OCI-LY3 (cell line): ENCODE data around the gene ARL9.
A peak's percentile ranks its signal among the peaks of the same experiment; 100 is the strongest.

ENCODE experiments used
- H2AFZ ChIP-seq: fragments of 200-600, 300-600 bp; shearing (Covaris generic); 2 replicates; pipeline ENCODE4 v1.6.0; 2014; ENCODE audit warnings: antibody characterized with exemption, low read depth, low read length
- H3K27ac ChIP-seq: fragments of 200-600, 300-600 bp; sonication (generic); 2 replicates; pipeline ENCODE4 v1.5.1; 2014; ENCODE audit warnings: mild to moderate bottlenecking, low read length, moderate library complexity, mixed read lengths
- H3K27me3 ChIP-seq: fragments of 200-600, 300-600 bp; sonication (generic); 2 replicates; pipeline ENCODE4 v1.6.1; 2014; ENCODE audit warnings: low read depth, low read length, mixed read lengths
- H3K36me3 ChIP-seq: fragments of 200-600, 300-600 bp; sonication (generic); replicated peaks from 2 replicates; pipeline ENCODE3; 2014; ENCODE audit warnings: low read depth, low read length, mixed read lengths
- H3K4me1 ChIP-seq: fragments of 300-600, 200-600 bp; sonication (generic); 2 replicates; pipeline ENCODE4 v1.6.1; 2014; ENCODE audit warnings: low read length, mixed read lengths
- H3K4me2 ChIP-seq: fragments of 200-600, 300-600 bp; sonication (generic); 2 replicates; pipeline ENCODE4 v1.6.1; 2014; ENCODE audit warnings: low read length, mixed read lengths
- H3K4me3 ChIP-seq: fragments of 300-600, 200-600 bp; sonication (generic); 2 replicates; pipeline ENCODE4 v1.5.1; 2014; ENCODE audit warnings: antibody characterized with exemption, mild to moderate bottlenecking, low read length, moderate library complexity
- H3K79me2 ChIP-seq: fragments of 300-600, 200-600 bp; shearing (Covaris generic); 2 replicates; pipeline ENCODE4 v1.6.1; 2014; ENCODE audit warnings: mild to moderate bottlenecking, low read length, mixed read lengths
- H3K9ac ChIP-seq: fragments of 300-600, 200-600 bp; shearing (Covaris generic); 2 replicates; pipeline ENCODE4 v1.6.0; 2014; ENCODE audit warnings: mild to moderate bottlenecking, low read length, moderate library complexity
- H3K9me3 ChIP-seq: fragments of 200-600, 300-600 bp; shearing (Covaris generic); 2 replicates; pipeline ENCODE4 v1.6.1; 2014; ENCODE audit warnings: low read length, mixed read lengths; ENCODE audit not compliant: insufficient read depth
- H4K20me1 ChIP-seq: fragments of 200-600, 300-600 bp; sonication (generic); 2 replicates; pipeline ENCODE4 v1.6.1; 2016; ENCODE audit warnings: low read length, mixed read lengths; ENCODE audit not compliant: insufficient read depth
- CTCF ChIP-seq: fragments of 200-600, 300-600 bp; sonication (generic); IDR thresholded peaks from 2 replicates; pipeline ENCODE4 v1.5.1; 2014; ENCODE audit warnings: antibody characterized with exemption, low read length, low read depth
- EZH2phosphoT487 ChIP-seq: fragments of 200-600 bp; shearing (Covaris generic); IDR thresholded peaks from 2 replicates; pipeline ENCODE4 v1.6.1; 2018; ENCODE audit warnings: antibody characterized with exemption, mixed run types, low read depth

The ARL9 gene

GRCh38 chr4:56540826-56541225 lies 35.2 kb downstream of the ARL9 start:
- Histone ChIP-seq H3K9ac (no peak overlapping the region), H3K4me3 (no peak overlapping the region), H2AFZ (no peak overlapping the region), H3K4me2 (no peak overlapping the region), H3K9me3 (no peaks in the 10 kb centered on the region), H3K79me2 (no peaks in the 10 kb centered on the region), H3K27me3 (peaks cover 12% of the 10 kb centered on the region; the same call in 1 of the 2 replicates), H3K27ac (no peak overlapping the region), H3K36me3 (no peaks in the 10 kb centered on the region), H3K4me1 (0 out of 2 replicates have a peak, but pooled peaks cover 3% of the 10 kb centered on the region), H4K20me1 (no peaks in the 10 kb centered on the region)
- TF ChIP-seq EZH2phosphoT487 (no peak), CTCF (no peak)

- TF ChIP-seq EZH2phosphoT487: no peak
- TF ChIP-seq CTCF: peak; percentile 99
- Histone ChIP-seq H3K27me3 (peaks cover 26% of the 10 kb centered on the region; the same call in 1 of the 2 replicates), H3K4me3 (peak overlapping the region; percentile 72), H3K79me2 (no peaks in the 10 kb centered on the region), H2AFZ (peak overlapping the region; percentile 66), H3K4me2 (peak overlapping the region; percentile 78), H4K20me1 (no peaks in the 10 kb centered on the region), H3K9me3 (no peaks in the 10 kb centered on the region), H3K9ac (peak overlapping the region; percentile 35; the same call in 1 of the 2 replicates), H3K27ac (no peak overlapping the region), H3K36me3 (no peaks in the 10 kb centered on the region), H3K4me1 (0 out of 2 replicates have a peak, but pooled peaks cover 3% of the 10 kb centered on the region)
Observed at GRCh38 chr4:56544573-56545131, 39.1 kb downstream of the ARL9 start.

GRCh38 chr4:56550642-56551041 lies 45.1 kb downstream of the ARL9 start:
- H3K79me2 ChIP-seq: no peaks in the 10 kb centered on the region
- TF ChIP-seq EZH2phosphoT487 (no peak), CTCF (no peak)
- H3K9ac ChIP-seq: no peak overlapping the region
- H3K27ac ChIP-seq: no peak overlapping the region
- H3K4me3 ChIP-seq: no peak overlapping the region
- no peaks in the 10 kb centered on the region for H3K4me1 ChIP-seq
- no peaks in the 10 kb centered on the region for H3K9me3 ChIP-seq
- H3K4me2 ChIP-seq: no peak overlapping the region
- H2AFZ ChIP-seq: no peak overlapping the region
- no peaks in the 10 kb centered on the region for H3K36me3 ChIP-seq
- H3K27me3 ChIP-seq: peaks cover 17% of the 10 kb centered on the region; the same call in 1 of the 2 replicates
- no peaks in the 10 kb centered on the region for H4K20me1 ChIP-seq

GRCh38 chr4:56551516-56551915 lies 45.9 kb downstream of the ARL9 start:
- Histone ChIP-seq H2AFZ (no peak overlapping the region), H3K4me2 (no peak overlapping the region), H3K4me3 (no peak overlapping the region), H3K27ac (no peak overlapping the region), H3K36me3 (no peaks in the 10 kb centered on the region), H4K20me1 (no peaks in the 10 kb centered on the region), H3K9me3 (no peaks in the 10 kb centered on the region), H3K4me1 (no peaks in the 10 kb centered on the region), H3K79me2 (no peaks in the 10 kb centered on the region), H3K9ac (no peak overlapping the region), H3K27me3 (peaks cover 16% of the 10 kb centered on the region; the same call in 1 of the 2 replicates)
- TF ChIP-seq CTCF (no peak), EZH2phosphoT487 (no peak)
